Measurements from ENCODE around the gene PLXNA2. TPM values are rescaled to one million over a fixed set of nuclear protein-coding genes. Genes with fewer than 3 reads are reported as not detected.

Gene PLXNA2
- total RNA-seq, 1 donor from 2014 or later = 37.4 TPM

DNA sequence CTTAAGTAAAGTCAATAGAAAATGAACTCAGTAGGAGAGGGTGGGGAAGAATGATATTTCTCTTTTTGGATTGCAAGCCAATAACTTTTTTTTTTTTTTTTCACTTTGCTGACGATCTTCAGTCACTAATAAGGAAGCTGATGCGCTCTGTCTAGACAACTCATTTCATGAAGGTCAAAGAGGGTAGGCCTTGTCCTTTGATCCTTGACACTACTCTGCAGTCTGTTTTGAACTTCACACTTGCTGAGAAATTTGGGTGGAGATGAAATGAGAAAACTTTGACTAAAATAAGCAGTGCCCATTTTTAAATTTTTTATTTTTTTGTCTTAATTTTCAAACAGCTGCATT is 20.9 kb upstream of the PLXNA2 start:
- DNase-seq (ENCODE audit: low spot score) = no peak

- DNase-seq (ENCODE audit: low spot score) = no peak
These were observed 20.4 kb upstream of the PLXNA2 start for GRCh38 chr1:208264469-208265121.

DNA sequence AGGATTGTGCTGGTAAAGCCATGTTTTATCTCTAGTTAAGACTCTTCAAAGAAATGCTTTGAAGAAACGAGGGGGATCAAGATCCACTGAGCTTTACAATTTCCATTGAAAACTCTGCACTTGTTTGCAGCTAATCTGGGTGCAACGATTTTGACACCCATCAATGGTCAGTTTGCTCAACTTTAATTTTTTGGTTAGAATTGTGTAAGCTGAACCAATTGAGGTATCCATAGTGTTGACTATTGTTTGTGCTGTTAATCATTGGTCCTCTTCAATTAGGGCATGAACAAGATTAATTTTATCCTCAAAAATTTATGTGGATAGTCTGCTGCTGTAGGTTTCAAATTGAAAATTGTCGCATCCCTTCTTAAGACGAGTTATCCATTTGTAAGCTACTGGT is 17.7 kb upstream of the PLXNA2 start:
- no peak for DNase-seq (ENCODE audit: low spot score)

- no peak for DNase-seq (ENCODE audit: low spot score)
These were observed 14.1 kb upstream of the PLXNA2 start for GRCh38 chr1:208258277-208258676.

GRCh38 chr1:208257351-208257750 is 13.2 kb upstream of the PLXNA2 start:
- no peak for DNase-seq (ENCODE audit: low spot score)

DNA sequence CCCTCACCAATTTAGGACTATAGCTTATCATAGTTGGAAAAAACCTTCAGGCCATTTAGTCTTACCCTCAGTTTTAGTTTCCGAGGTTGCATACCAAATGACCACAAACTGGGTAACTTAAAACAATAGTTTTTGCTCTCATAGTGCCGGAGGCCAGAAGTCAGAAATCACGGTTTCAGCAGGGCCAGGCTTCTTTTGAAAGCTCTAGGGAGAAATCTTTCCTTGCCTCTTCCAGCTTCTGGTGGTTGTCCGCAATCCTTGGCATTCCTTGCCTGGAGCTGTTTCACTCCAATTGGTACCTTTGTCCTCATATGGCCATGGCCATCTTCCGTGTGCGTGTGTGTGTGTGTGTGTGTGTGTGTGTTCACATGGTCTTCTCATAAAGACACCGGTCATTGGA is 12.4 kb upstream of the PLXNA2 start:
- DNase-seq (ENCODE audit: low spot score) = no peak

GRCh38 chr1:208256091-208256490 is 11.9 kb upstream of the PLXNA2 start:
- DNase-seq (ENCODE audit: low spot score) = no peak

GRCh38 chr1:208254862-208255261 is 10.7 kb upstream of the PLXNA2 start:
- DNase-seq (ENCODE audit: low spot score) = no peak

GRCh38 chr1:208254376-208254775 is 10.2 kb upstream of the PLXNA2 start:
- DNase-seq (ENCODE audit: low spot score) = no peak

- no peak for DNase-seq (ENCODE audit: low spot score)
These were observed 8.8 kb upstream of the PLXNA2 start for GRCh38 chr1:208252836-208253576.

GRCh38 chr1:208251911-208252835 is 8.0 kb upstream of the PLXNA2 start:
- DNase-seq (ENCODE audit: low spot score) = no peak

GRCh38 chr1:208251015-208251414 is 6.8 kb upstream of the PLXNA2 start:
- DNase-seq (ENCODE audit: low spot score) = no peak

DNA sequence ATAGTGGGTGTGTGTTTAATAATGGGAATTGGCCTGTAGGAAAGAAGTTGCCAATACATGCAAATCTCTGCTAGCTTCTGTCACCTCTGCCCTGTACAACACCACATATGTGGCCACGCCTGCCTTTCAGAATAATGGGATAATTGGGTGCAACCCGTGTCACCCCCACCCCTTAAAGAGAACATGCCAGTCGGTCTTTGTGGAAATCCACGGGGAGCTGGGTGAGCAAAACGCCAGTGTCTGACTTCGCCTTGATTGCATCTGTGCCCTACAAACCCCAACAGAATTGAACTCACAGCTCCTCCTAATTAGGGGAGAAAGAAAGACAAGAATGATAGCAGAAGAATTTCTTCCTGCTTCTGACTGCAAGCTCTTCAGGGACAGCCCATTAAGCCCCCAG is 6.4 kb upstream of the PLXNA2 start:
- no peak for DNase-seq (ENCODE audit: low spot score)

DNA sequence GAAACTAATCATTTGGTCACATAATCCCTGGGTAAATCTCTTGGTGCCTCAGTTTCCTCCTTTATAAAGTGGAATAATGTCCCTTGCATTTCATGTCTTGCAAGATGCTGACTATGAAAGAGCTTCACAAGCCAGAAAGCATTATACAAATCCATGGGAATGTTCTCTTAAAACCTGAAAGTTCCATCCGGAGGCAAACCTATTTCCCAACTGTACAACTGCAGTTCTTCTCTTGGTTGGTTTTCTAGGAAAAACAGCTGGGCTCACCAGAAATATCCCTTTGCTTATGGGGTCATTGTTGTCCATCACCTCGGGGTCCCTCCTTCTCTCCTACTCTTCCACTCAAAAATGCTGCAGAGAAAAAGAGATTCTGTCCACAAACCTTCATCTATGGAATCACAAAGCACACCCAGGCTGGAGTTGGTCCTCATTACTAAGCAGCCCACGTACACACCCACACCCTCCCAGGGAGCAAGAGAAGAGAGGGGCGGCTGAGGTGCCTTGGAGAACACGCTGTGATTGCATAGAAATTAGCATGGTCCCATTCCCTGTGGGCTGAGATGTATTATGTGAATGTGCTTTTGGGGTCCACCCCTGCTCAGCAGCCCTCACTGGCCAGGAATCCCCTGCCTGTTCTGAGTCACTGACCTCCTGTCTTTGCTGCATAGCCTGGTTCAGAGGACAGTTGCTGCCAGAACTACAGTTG is 5.0 kb upstream of the PLXNA2 start:
- DNase-seq (ENCODE audit: low spot score) = no peak

GRCh38 chr1:208248307-208248801 is 4.2 kb upstream of the PLXNA2 start:
- DNase-seq (ENCODE audit: low spot score) = no peak

DNA sequence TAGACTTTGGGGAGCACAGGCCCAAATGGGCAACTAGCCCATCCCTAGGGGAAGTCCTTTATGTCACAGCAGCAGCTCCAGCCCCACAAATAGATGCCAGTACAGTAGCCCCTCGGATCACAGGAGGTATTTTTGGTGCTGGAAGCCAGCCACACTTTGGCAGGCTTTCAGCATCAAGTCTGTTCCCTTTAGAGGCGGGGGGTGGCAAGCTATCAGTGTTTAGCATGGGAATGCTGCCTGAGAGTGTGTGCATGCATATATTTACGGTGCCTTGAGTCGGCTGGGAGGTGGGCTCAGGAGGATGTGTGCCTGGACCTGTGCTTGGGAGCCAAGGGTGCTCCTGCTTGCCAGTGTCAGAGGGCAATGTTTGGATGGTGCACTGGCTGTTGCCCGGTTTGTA is 3.5 kb upstream of the PLXNA2 start:
- DNase-seq (ENCODE audit: low spot score) = no peak

DNA sequence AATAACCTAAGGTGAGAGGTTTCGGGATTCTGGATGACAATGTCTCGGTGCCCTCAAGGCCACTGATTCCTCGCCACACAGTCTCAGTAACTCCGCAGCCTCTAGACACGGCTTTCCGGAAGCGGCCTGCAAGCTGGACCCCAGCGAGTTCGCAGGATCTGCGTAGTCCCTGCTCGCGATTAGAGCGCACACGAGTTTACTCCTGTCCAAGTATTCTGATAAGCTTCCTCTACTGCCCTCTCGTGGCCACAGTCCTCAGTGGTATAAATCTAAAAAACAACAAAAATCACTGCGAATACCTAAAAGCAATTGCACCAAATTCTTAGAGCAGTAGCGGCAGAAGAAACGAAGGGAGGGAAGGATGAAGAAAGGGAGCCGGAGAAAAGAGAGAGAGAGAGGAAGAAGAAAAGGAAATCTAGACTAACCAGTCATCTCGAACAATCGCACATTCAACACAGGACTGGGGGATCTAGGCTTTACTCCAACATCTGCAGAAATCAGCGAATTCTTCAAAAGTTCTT is 1.1 kb upstream of the PLXNA2 start:
- DNase-seq (ENCODE audit: low spot score) = peak; percentile 94

GRCh38 chr1:208243527-208243966 is 637 bp downstream of the PLXNA2 start:
- DNase-seq (ENCODE audit: low spot score) = no peak

DNA sequence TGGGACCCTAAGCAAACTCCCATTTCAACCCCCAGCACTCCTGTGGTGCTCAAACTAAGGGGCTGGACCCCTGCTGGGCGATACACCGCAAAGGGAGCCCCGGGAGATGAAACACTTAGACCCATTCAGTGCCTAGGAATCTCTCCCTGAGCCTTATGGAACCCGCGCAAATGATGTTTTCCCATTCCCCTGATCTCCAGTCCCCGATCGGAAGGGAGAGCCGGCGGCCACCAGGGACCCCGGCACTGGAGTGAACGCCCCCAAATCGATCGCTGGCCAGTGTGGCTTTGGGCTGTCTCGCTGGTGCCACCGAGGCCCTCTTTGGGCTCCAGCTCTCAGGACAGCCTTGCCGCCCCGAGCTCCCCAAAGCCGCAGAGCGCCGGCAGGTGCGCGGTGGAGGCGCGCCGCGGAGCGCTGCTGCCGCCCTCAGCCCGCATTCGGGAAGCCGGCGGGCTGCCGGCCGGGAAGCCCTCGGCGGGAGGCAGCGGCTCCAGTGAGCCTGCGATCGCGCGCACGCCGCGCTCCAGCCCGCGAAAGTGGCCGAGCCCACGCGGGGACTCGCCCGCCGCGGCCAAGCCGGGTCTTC is 1.1 kb downstream of the PLXNA2 start:
- DNase-seq (ENCODE audit: low spot score) = no peak

- DNase-seq (ENCODE audit: low spot score) = no peak
These were observed 2.0 kb downstream of the PLXNA2 start for GRCh38 chr1:208242146-208242545.

DNA sequence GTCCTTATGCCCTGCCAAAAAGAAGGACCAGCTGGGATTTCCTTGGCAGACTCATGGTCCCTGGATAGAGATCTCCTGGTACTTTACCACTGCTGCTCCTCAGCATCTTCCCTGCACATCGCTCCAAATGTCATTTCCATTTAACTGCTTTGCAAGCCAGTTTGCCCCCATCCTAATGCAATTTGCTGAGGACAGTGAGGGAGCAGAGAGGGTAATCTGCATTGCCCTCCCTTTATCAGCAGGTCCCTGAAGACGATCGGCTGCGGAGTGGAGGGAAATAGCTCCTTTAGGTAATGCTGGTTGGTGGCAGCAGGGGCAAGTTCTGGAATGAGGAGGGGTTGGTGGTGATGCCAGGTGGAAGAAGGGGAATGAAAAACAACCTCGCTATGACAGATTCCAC is 2.7 kb downstream of the PLXNA2 start:
- DNase-seq (ENCODE audit: low spot score) = no peak
